ENCODE results near the gene TTC23L.
A peak's percentile ranks its signal among the peaks of the same experiment; 100 is the strongest.
"Not testable (repeated sequence)": the region's sequence is repeated elsewhere in the genome, so short reads cannot be mapped to it uniquely, and the experiment has no call there.

TTC23L gene

GRCh38 chr5:34838785-34839714, at the start of gene TTC23L:
Gene TTC23L (plus strand): TSS chr5:34839164. CDS start chr5:34840672, 1,508 bp downstream.
- peak; percentile 4 to 91 (median 76) for DNase-seq

- DNase-seq, result no peak
Measured at GRCh38 chr5:34789639-34790038, 49.3 kb upstream of the TTC23L start.

- no peak for DNase-seq
Measured at GRCh38 chr5:34790069-34790468, 48.9 kb upstream of the TTC23L start.

GRCh38 chr5:34791761-34792244, 47.2 kb upstream of the TTC23L start:
- no peak for DNase-seq

- no peak for DNase-seq
Measured at GRCh38 chr5:34802834-34803563, 36.0 kb upstream of the TTC23L start.

- DNase-seq, result no peak
Measured at GRCh38 chr5:34803974-34804732, 34.8 kb upstream of the TTC23L start.

- no peak for DNase-seq
Measured at GRCh38 chr5:34804913-34805312, 34.1 kb upstream of the TTC23L start.

- no peak for DNase-seq
Measured at GRCh38 chr5:34806532-34806931, 32.4 kb upstream of the TTC23L start.

- no peak for DNase-seq
Measured at GRCh38 chr5:34811706-34812105, 27.3 kb upstream of the TTC23L start.

GRCh38 chr5:34813509-34813908, 25.5 kb upstream of the TTC23L start:
- DNase-seq, result no peak

- DNase-seq, result no peak
Measured at GRCh38 chr5:34817558-34818351, 21.2 kb upstream of the TTC23L start.

- DNase-seq, result no peak
Measured at GRCh38 chr5:34818717-34819116, 20.2 kb upstream of the TTC23L start.

- no peak for DNase-seq
Measured at GRCh38 chr5:34820593-34820992, 18.4 kb upstream of the TTC23L start.

GRCh38 chr5:34822956-34823715, 15.8 kb upstream of the TTC23L start:
- DNase-seq, result no peak

- no peak for DNase-seq
Measured at GRCh38 chr5:34826347-34826746, 12.6 kb upstream of the TTC23L start.

GRCh38 chr5:34827588-34828506, 11.1 kb upstream of the TTC23L start:
- no peak for DNase-seq

- DNase-seq, result not testable (repeated sequence)
Measured at GRCh38 chr5:34830827-34831226, 8.1 kb upstream of the TTC23L start.

- no peak for DNase-seq
Measured at GRCh38 chr5:34831303-34831702, 7.7 kb upstream of the TTC23L start.

- no peak for DNase-seq
Measured at GRCh38 chr5:34832568-34832967, 6.4 kb upstream of the TTC23L start.

All from hypothalamus (tissue), 51 donors.